Osteoblast (primary cell): ENCODE data around the gene CDKL5. TPM values are rescaled to one million over a fixed set of nuclear protein-coding genes. Genes with fewer than 3 reads are reported as not detected.

ENCODE experiments used
- DNase-seq: peaks from one replicate; pipeline ENCODE4 v3.0.0; 2011; ENCODE audit warnings: low spot score, mixed read lengths; ENCODE audit not compliant: insufficient read length; ENCODE audit errors: missing footprints
- H2AFZ ChIP-seq: 2 replicates; pipeline ENCODE4 v1.6.0; 2011; ENCODE audit warnings: mild to moderate bottlenecking, low read length
- H3K27ac ChIP-seq: 2 replicates; pipeline ENCODE4 v1.5.1; 2011; ENCODE audit warnings: mild to moderate bottlenecking, low read depth, low read length, moderate library complexity
- H3K27me3 ChIP-seq: 2 replicates; pipeline ENCODE4 v1.6.0; 2012; ENCODE audit warnings: mild to moderate bottlenecking, control low read depth, inconsistent platforms, low read length, moderate library complexity; ENCODE audit not compliant: insufficient read depth
- H3K36me3 ChIP-seq: 2 replicates; pipeline ENCODE4 v1.5.1; 2011; ENCODE audit warnings: mild to moderate bottlenecking, low read length, control low read depth, moderate library complexity; ENCODE audit not compliant: insufficient read depth
- H3K4me1 ChIP-seq: 2 replicates; pipeline ENCODE4 v1.5.1; 2011; ENCODE audit warnings: mild to moderate bottlenecking, low read length, control low read depth, moderate library complexity; ENCODE audit not compliant: insufficient read depth
- H3K4me2 ChIP-seq: 2 replicates; pipeline ENCODE4 v1.6.0; 2011; ENCODE audit warnings: mild to moderate bottlenecking, low read length; ENCODE audit not compliant: insufficient read depth
- H3K4me3 ChIP-seq: fragments of 200-600 bp; sonication (generic); 3 replicates; pipeline ENCODE4 v1.5.1; 2012; ENCODE audit warnings: mild to moderate bottlenecking, low read length, inconsistent platforms; ENCODE audit not compliant: insufficient read depth
- H3K79me2 ChIP-seq: 2 replicates; pipeline ENCODE4 v1.6.0; 2012; ENCODE audit warnings: mild to moderate bottlenecking, low read length, control low read depth, inconsistent platforms; ENCODE audit not compliant: insufficient read depth
- H3K9me3 ChIP-seq: 2 replicates; pipeline ENCODE4 v1.5.1; 2011; ENCODE audit warnings: low read depth, low read length, control low read depth
- H4K20me1 ChIP-seq: 2 replicates; pipeline ENCODE4 v1.6.0; 2012; ENCODE audit warnings: mild to moderate bottlenecking, low read length, control low read depth; ENCODE audit not compliant: insufficient read depth
- small RNA-seq: library from RNA; depleted of rRNA; stranded (forward); fragments of <200 nt; gene quantifications from one replicate; pipeline ENCODE3, GENCODE V24; 2012
- total RNA-seq: library from RNA; depleted of rRNA; stranded (reverse); fragments of >200 nt; gene quantifications from 2 replicates; pipeline ENCODE4 v1.2.3, GENCODE V29; 2012
- TF ChIP-seq, protein P1 (sequence below): IDR thresholded peaks from 2 replicates; pipeline ENCODE4 v1.5.1; 2011; ENCODE audit warnings: mild to moderate bottlenecking, low read depth, low read length, moderate library complexity; ENCODE audit errors: extremely low read depth

CDKL5 gene
- total RNA-seq, 1 donor = 4.0 TPM

- no peaks in the 10 kb centered on the region for H4K20me1 ChIP-seq
- TF ChIP-seq, protein P1, sequence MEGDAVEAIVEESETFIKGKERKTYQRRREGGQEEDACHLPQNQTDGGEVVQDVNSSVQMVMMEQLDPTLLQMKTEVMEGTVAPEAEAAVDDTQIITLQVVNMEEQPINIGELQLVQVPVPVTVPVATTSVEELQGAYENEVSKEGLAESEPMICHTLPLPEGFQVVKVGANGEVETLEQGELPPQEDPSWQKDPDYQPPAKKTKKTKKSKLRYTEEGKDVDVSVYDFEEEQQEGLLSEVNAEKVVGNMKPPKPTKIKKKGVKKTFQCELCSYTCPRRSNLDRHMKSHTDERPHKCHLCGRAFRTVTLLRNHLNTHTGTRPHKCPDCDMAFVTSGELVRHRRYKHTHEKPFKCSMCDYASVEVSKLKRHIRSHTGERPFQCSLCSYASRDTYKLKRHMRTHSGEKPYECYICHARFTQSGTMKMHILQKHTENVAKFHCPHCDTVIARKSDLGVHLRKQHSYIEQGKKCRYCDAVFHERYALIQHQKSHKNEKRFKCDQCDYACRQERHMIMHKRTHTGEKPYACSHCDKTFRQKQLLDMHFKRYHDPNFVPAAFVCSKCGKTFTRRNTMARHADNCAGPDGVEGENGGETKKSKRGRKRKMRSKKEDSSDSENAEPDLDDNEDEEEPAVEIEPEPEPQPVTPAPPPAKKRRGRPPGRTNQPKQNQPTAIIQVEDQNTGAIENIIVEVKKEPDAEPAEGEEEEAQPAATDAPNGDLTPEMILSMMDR = no peak
- no peaks in the 10 kb centered on the region for H3K9me3 ChIP-seq
- H3K27me3 ChIP-seq = peaks cover 3% of the 10 kb centered on the region
- no peak overlapping the region for H3K27ac ChIP-seq
- no peak overlapping the region for H2AFZ ChIP-seq
- no peak overlapping the region for H3K4me3 ChIP-seq
- DNase-seq = peak; percentile 49
- H3K4me2 ChIP-seq = peak overlapping the region; percentile 26
- H3K79me2 ChIP-seq = no peaks in the 10 kb centered on the region
- H3K4me1 ChIP-seq = no peaks in the 10 kb centered on the region
- no peaks in the 10 kb centered on the region for H3K36me3 ChIP-seq
Measured at GRCh38 chrX:18702362-18703195, 277.2 kb downstream of the CDKL5 start.

Small RNA genes within 50 kb of the gene (small RNA-seq; reads per million reads assigned to genes)
- not detected for gene RF00019

Other genes starting within 250 kb of the CDKL5 start
- not detected in 2 replicates for gene BEND2, start 204.7 kb upstream of the CDKL5 start, total RNA-seq
- gene SCML2, start 70.9 kb upstream of the CDKL5 start, total RNA-seq = 0.88 and 1.4 TPM in 2 replicates
- gene RS1, start 246.5 kb downstream of the CDKL5 start, total RNA-seq = not detected in 2 replicates